Endothelial cell of umbilical vein (primary cell): ENCODE results near the gene IGFBP4.

Experiments used
- CTCF ChIP-seq, 2 donors: IDR thresholded peaks; 1 replicate in 1 of 2; 2 replicates in 1 of 2; pipeline ENCODE4 v1.5.1; 2011; ENCODE audit warnings: low read length in 2 of 2, mild to moderate bottlenecking in 2 of 2, moderate library complexity in 2 of 2, control low read depth in 1 of 2, inconsistent platforms in 1 of 2, low read depth in 1 of 2; ENCODE audit not compliant: insufficient read depth in 1 of 2; ENCODE audit errors: extremely low read depth in 1 of 2
- EZH2 ChIP-seq: IDR thresholded peaks from 2 replicates; pipeline ENCODE4 v1.6.1; 2012; ENCODE audit warnings: borderline replicate concordance, low read depth, mild to moderate bottlenecking, moderate library complexity, low read length, inconsistent platforms; ENCODE audit not compliant: severe bottlenecking
- GATA2 ChIP-seq: IDR thresholded peaks from 2 replicates; pipeline ENCODE4 v1.7.0; 2011; ENCODE audit warnings: low read depth, mild to moderate bottlenecking, moderate library complexity, mixed read lengths, low read length; ENCODE audit not compliant: insufficient read length, insufficient read depth
- JUN ChIP-seq: IDR thresholded peaks from 2 replicates; pipeline ENCODE4 v1.6.1; 2011; ENCODE audit warnings: borderline replicate concordance, low read depth; ENCODE audit not compliant: insufficient read length, insufficient read depth
- MAX ChIP-seq: IDR thresholded peaks from 2 replicates; pipeline ENCODE4 v1.6.1; 2011; ENCODE audit not compliant: insufficient read depth, insufficient read length
- MYC ChIP-seq: IDR thresholded peaks from one replicate; pipeline ENCODE4 v1.6.1; 2011; ENCODE audit warnings: mild to moderate bottlenecking, low read depth, low read length
- POLR2A ChIP-seq: IDR thresholded peaks from 2 replicates; pipeline ENCODE4 v1.6.1; 2012; ENCODE audit warnings: low read depth, mild to moderate bottlenecking, control low read depth, low read length
- POLR2AphosphoS5 ChIP-seq: IDR thresholded peaks from 2 replicates; pipeline ENCODE4 v1.6.1; 2012; ENCODE audit warnings: low read depth, mild to moderate bottlenecking, control low read depth, low read length, moderate library complexity; ENCODE audit not compliant: insufficient read depth

- no peak for TF ChIP-seq MYC
- no peak for TF ChIP-seq CTCF (IDR thresholded peaks at IDR 0.05; ENCODE audit: extremely low read depth in 1 of 2, insufficient read depth in 1 of 2, low read depth in 1 of 2, low read length in 2 of 2)
- no peak for TF ChIP-seq POLR2A
- TF ChIP-seq GATA2, result no peak
- no peak for TF ChIP-seq EZH2
- no peak for TF ChIP-seq POLR2AphosphoS5
- no peak for TF ChIP-seq JUN
- no peak for TF ChIP-seq MAX
Observed at GRCh38 chr17:40457964-40458791, 14.9 kb downstream of the IGFBP4 start.
